ENCODE results near the gene PCDH1. TPM values are rescaled to one million over a fixed set of nuclear protein-coding genes. Genes with fewer than 3 reads are reported as not detected.
"Not testable (repeated sequence)": the region's sequence is repeated elsewhere in the genome, so short reads cannot be mapped to it uniquely, and the experiment has no call there.

PCDH1 gene
- not detected for polyA plus RNA-seq (2012; ENCODE audit: missing spikeins)

GRCh38 chr5:141878186-141878710 is at the start of gene PCDH1:
Gene PCDH1 (minus strand): TSS chr5:141878410. CDS start chr5:141878262, 148 bp downstream.
- no peak for TF ChIP-seq POLR2A (IDR thresholded peaks at IDR 0.05; ENCODE audit: low read depth, low read length)
- TF ChIP-seq POLR2AphosphoS5 (IDR thresholded peaks at IDR 0.05; ENCODE audit: low read depth, low read length): no peak
- no peak for TF ChIP-seq TAF1 (IDR thresholded peaks at IDR 0.05; ENCODE audit: borderline replicate concordance, low read depth, low read length)
- DNase-seq (ENCODE audit: insufficient read length) (no peak), FAIRE-seq (no peak)

GRCh38 chr5:141926434-141926833 is 48.2 kb upstream of the PCDH1 start:
- TF ChIP-seq POLR2A (IDR thresholded peaks at IDR 0.05; ENCODE audit: low read depth, low read length) (no peak), TAF1 (IDR thresholded peaks at IDR 0.05; ENCODE audit: borderline replicate concordance, low read depth, low read length) (no peak), POLR2AphosphoS5 (IDR thresholded peaks at IDR 0.05; ENCODE audit: low read depth, low read length) (no peak)
- DNase-seq (ENCODE audit: insufficient read length) (no peak), FAIRE-seq (no peak)

- TF ChIP-seq POLR2A (IDR thresholded peaks at IDR 0.05; ENCODE audit: low read depth, low read length) (peak; percentile 87), POLR2AphosphoS5 (IDR thresholded peaks at IDR 0.05; ENCODE audit: low read depth, low read length) (peak; percentile 87), TAF1 (IDR thresholded peaks at IDR 0.05; ENCODE audit: borderline replicate concordance, low read depth, low read length) (peak; percentile 21; the same call in 1 of the 2 replicates)
- DNase-seq (ENCODE audit: insufficient read length) (peak; percentile 93), FAIRE-seq (peak; percentile 97)
These were observed 45.5 kb upstream of the PCDH1 start, which contains the start of gene DELE1 for GRCh38 chr5:141923448-141924313. Gene DELE1 (plus strand): TSS chr5:141923871. CDS start chr5:141923942, 71 bp downstream.

- FAIRE-seq: not testable (repeated sequence)
These were observed 44.7 kb upstream of the PCDH1 start for GRCh38 chr5:141922827-141923447.

GRCh38 chr5:141920771-141921170 is 42.6 kb upstream of the PCDH1 start:
- TF ChIP-seq POLR2A (IDR thresholded peaks at IDR 0.05; ENCODE audit: low read depth, low read length) (no peak), POLR2AphosphoS5 (IDR thresholded peaks at IDR 0.05; ENCODE audit: low read depth, low read length) (no peak), TAF1 (IDR thresholded peaks at IDR 0.05; ENCODE audit: borderline replicate concordance, low read depth, low read length) (no peak)
- no peak for FAIRE-seq

More at GRCh38 chr5:141922827-141923447, 44.7 kb upstream of the PCDH1 start:
- DNase-seq (ENCODE audit: insufficient read length): not testable (repeated sequence)

GRCh38 chr5:141919218-141920119 is 41.3 kb upstream of the PCDH1 start:
- FAIRE-seq (no peak), DNase-seq (ENCODE audit: insufficient read length) (no peak)
- TF ChIP-seq POLR2A (IDR thresholded peaks at IDR 0.05; ENCODE audit: low read depth, low read length) (no peak), TAF1 (IDR thresholded peaks at IDR 0.05; ENCODE audit: borderline replicate concordance, low read depth, low read length) (no peak), POLR2AphosphoS5 (IDR thresholded peaks at IDR 0.05; ENCODE audit: low read depth, low read length) (no peak)

More at GRCh38 chr5:141920771-141921170, 42.6 kb upstream of the PCDH1 start:
- DNase-seq (ENCODE audit: insufficient read length): no peak

GRCh38 chr5:141917760-141918159 is 39.5 kb upstream of the PCDH1 start:
- TF ChIP-seq POLR2AphosphoS5 (IDR thresholded peaks at IDR 0.05; ENCODE audit: low read depth, low read length) (no peak), POLR2A (IDR thresholded peaks at IDR 0.05; ENCODE audit: low read depth, low read length) (no peak), TAF1 (IDR thresholded peaks at IDR 0.05; ENCODE audit: borderline replicate concordance, low read depth, low read length) (no peak)
- FAIRE-seq (no peak), DNase-seq (ENCODE audit: insufficient read length) (no peak)

- DNase-seq (ENCODE audit: insufficient read length) (no peak), FAIRE-seq (no peak)
- no peak for TF ChIP-seq TAF1 (IDR thresholded peaks at IDR 0.05; ENCODE audit: borderline replicate concordance, low read depth, low read length)
These were observed 38.3 kb upstream of the PCDH1 start for GRCh38 chr5:141916522-141916921.

- peak; percentile 84 for FAIRE-seq
- TF ChIP-seq TAF1 (IDR thresholded peaks at IDR 0.05; ENCODE audit: borderline replicate concordance, low read depth, low read length): no peak
- no peak for TF ChIP-seq POLR2A (IDR thresholded peaks at IDR 0.05; ENCODE audit: low read depth, low read length)
- no peak for TF ChIP-seq POLR2AphosphoS5 (IDR thresholded peaks at IDR 0.05; ENCODE audit: low read depth, low read length)
- no peak for DNase-seq (ENCODE audit: insufficient read length)
These were observed 37.7 kb upstream of the PCDH1 start for GRCh38 chr5:141915881-141916336.

- DNase-seq (ENCODE audit: insufficient read length): no peak
- no peak for FAIRE-seq
- TF ChIP-seq POLR2AphosphoS5 (IDR thresholded peaks at IDR 0.05; ENCODE audit: low read depth, low read length) (no peak), TAF1 (IDR thresholded peaks at IDR 0.05; ENCODE audit: borderline replicate concordance, low read depth, low read length) (no peak), POLR2A (IDR thresholded peaks at IDR 0.05; ENCODE audit: low read depth, low read length) (no peak)
These were observed 36.6 kb upstream of the PCDH1 start for GRCh38 chr5:141914797-141915196.
